Thyroid gland (tissue), 4 donors: Measurements from ENCODE around the gene RTRAF. TPM values are rescaled to one million over a fixed set of nuclear protein-coding genes. Genes with fewer than 3 reads are reported as not detected.
A peak's percentile ranks its signal among the peaks of the same experiment; 100 is the strongest.

Source experiments
- DNase-seq, 2 donors: peaks; one replicate each; pipeline ENCODE4 v3.0.0-alpha.2; 2019
- H3K27ac ChIP-seq, 3 donors: fragments of 200-600 bp; sonication (generic); 1 replicate in 2 of 3; 2 replicates in 1 of 3; pipeline ENCODE4 v1.5.1; 2016 to 2019; ENCODE audit warnings: mild to moderate bottlenecking in 1 of 3, moderate library complexity in 1 of 3
- H3K27me3 ChIP-seq: fragments of 200-600 bp; sonication (generic); one replicate; pipeline ENCODE4 v1.5.1; 2019
- H3K36me3 ChIP-seq, 2 donors: fragments of 200-600 bp; sonication (generic); one replicate each; pipeline ENCODE4 v1.5.1; 2016 to 2019
- H3K4me1 ChIP-seq, 2 donors: fragments of 200-600 bp; sonication (generic); one replicate each; pipeline ENCODE4 v1.5.1; 2017 to 2019
- H3K4me3 ChIP-seq, 3 donors: fragments of 200-600 bp; sonication (generic); replicated peaks in 1 of 3; 1 replicate in 2 of 3; 2 replicates in 1 of 3; pipeline ENCODE4 v1.5.1; 2016; ENCODE audit warnings: mild to moderate bottlenecking in 1 of 3
- H3K9me3 ChIP-seq: fragments of 200-600 bp; sonication (generic); one replicate; pipeline ENCODE4 v1.5.1; 2017
- CTCF ChIP-seq, 6 experiments: fragments of 200-600 bp in 3 of 6; fragments of 450-650 bp in 3 of 6; sonication (generic) in 3 of 6; IDR thresholded peaks; one replicate each; pipeline ENCODE4 v1.5.1; 2016 to 2019; ENCODE audit warnings: antibody characterized with exemption in 6 of 6, mild to moderate bottlenecking in 2 of 6, inconsistent platforms in 1 of 6, moderate library complexity in 1 of 6
- POLR2A ChIP-seq, 2 donors: fragments of 450-650 bp; IDR thresholded peaks; one replicate each; pipeline ENCODE4 v1.6.1; 2017; ENCODE audit warnings: antibody characterized with exemption in 2 of 2, mild to moderate bottlenecking in 2 of 2, moderate library complexity in 1 of 2
- WGBS, 2 donors: methylation state at CpG; one replicate each; pipeline ENCODE4 v1.1.5; 2017; 5-methylcytosine and 5-hydroxymethylcytosine counted together
- intact Hi-C: fragments of 100-400 bp; cut with DNase I; formaldehyde crosslinking; loops from one replicate; pipeline ENCODE4 v1.15.1; 2023
- total RNA-seq, 4 donors: library from RNA; depleted of rRNA; stranded (reverse); fragments of >200 nt; gene quantifications; one replicate each; pipeline ENCODE4 v1.2.3, GENCODE V29; 2016

RTRAF gene
- total RNA-seq, 4 donors from 2014 or later: 42.9 to 84.2 (median 51.6) TPM

GRCh38 chr14:52006361-52006760, 17.0 kb downstream of the RTRAF start:
- TF ChIP-seq POLR2A (IDR thresholded peaks at IDR 0.05) (no peak), CTCF (IDR thresholded peaks at IDR 0.05) (no peak)
- Histone ChIP-seq H3K27me3 (no peaks in the 10 kb centered on the region), H3K36me3 (peaks cover 47 to 72% of the 10 kb centered on the region in 2 donors), H3K27ac (peak overlapping the region in 2 of 3 donors; percentile 43), H3K9me3 (no peaks in the 10 kb centered on the region), H3K4me1 (peaks cover 25 to 31% of the 10 kb centered on the region in 2 donors), H3K4me3 (no peak overlapping the region)
- intact Hi-C loops: no loop called here
- peak; percentile 63 to 65 for DNase-seq
- 39 to 53% methylated on average over 3 of the region's 3 CpGs for WGBS, 2 donors

DNA sequence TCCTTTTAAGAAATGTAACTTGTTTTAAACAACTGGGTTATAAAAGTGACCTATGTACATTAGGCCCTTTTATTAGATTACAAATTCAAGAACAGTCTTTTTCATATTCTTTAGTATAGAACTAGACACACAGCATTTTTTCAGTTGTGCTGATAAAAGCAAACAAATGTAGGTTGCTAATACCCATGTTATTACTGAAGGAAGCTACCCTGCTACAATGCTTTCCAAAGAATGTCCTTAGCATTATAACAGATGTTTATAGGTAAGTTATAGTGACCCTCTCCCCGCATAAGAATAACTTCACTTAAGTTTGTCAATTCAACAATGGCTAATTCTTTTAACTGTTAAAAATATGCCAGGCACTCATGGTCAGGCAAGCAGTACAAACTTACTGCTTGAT, 17.9 kb downstream of the RTRAF start:
- H3K36me3 ChIP-seq: peaks cover 47 to 72% of the 10 kb centered on the region in 2 donors
- H3K4me1 ChIP-seq: peaks cover 26 to 31% of the 10 kb centered on the region in 2 donors
- peak overlapping the region in 2 of 3 donors; percentile 43 to 49 for H3K27ac ChIP-seq
- H3K9me3 ChIP-seq: no peaks in the 10 kb centered on the region
- intact Hi-C loops: no loop called here
- no peak for DNase-seq
- no peaks in the 10 kb centered on the region for H3K27me3 ChIP-seq
- H3K4me3 ChIP-seq: no peak overlapping the region
- 82 to 83% methylated on average over 1 of the region's 1 CpG for WGBS, 2 donors
- TF ChIP-seq CTCF (IDR thresholded peaks at IDR 0.05) (no peak), POLR2A (IDR thresholded peaks at IDR 0.05) (no peak)

GRCh38 chr14:52007637-52008036, 18.3 kb downstream of the RTRAF start:
- H3K9me3 ChIP-seq: no peaks in the 10 kb centered on the region
- H3K27me3 ChIP-seq: no peaks in the 10 kb centered on the region
- H3K4me1 ChIP-seq: peaks cover 29 to 31% of the 10 kb centered on the region in 2 donors
- peak overlapping the region in 2 of 3 donors; percentile 3 to 49 for H3K27ac ChIP-seq
- no peak overlapping the region for H3K4me3 ChIP-seq
- intact Hi-C loops: no loop called here
- no peak for DNase-seq
- WGBS, 2 donors: 80 to 90% methylated on average over 1 of the region's 1 CpG
- peaks cover 46 to 70% of the 10 kb centered on the region in 2 donors for H3K36me3 ChIP-seq
- no peak for TF ChIP-seq POLR2A (IDR thresholded peaks at IDR 0.05)
- no peak for TF ChIP-seq CTCF (IDR thresholded peaks at IDR 0.05)

DNA sequence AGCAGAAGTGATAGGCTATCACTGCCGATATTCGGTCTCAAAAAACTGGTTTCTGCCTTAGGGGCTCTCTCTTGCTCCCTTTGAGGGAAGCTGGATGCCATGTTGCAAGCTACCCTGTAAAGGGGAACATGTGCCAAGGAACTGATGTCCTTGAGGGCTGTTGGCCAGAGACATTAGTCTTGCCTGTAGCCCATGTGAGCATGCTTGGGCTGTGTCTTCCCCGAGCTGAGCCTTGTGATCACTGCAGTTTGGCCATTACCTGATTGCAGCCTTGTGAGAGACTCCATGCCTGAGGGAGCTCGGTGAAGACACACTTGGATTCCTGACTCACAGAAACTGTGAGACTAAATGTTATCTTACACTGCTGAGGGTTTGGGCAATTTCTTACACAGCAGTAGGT, 18.8 kb downstream of the RTRAF start:
- no peaks in the 10 kb centered on the region for H3K27me3 ChIP-seq
- peaks cover 46 to 68% of the 10 kb centered on the region in 2 donors for H3K36me3 ChIP-seq
- DNase-seq: no peak
- intact Hi-C loops: no loop called here
- no peak overlapping the region for H3K4me3 ChIP-seq
- TF ChIP-seq POLR2A (IDR thresholded peaks at IDR 0.05) (no peak), CTCF (IDR thresholded peaks at IDR 0.05) (no peak)
- H3K4me1 ChIP-seq: peaks cover 29% of the 10 kb centered on the region in 2 donors
- 92 to 96% methylated on average over 4 of the region's 4 CpGs for WGBS, 2 donors
- no peaks in the 10 kb centered on the region for H3K9me3 ChIP-seq
- H3K27ac ChIP-seq: no peak overlapping the region

- peaks cover 22 to 23% of the 10 kb centered on the region in 2 donors for H3K4me1 ChIP-seq
- no peaks in the 10 kb centered on the region for H3K9me3 ChIP-seq
- 78 to 79% methylated on average over 3 of the region's 3 CpGs for WGBS, 2 donors
- no peak overlapping the region for H3K4me3 ChIP-seq
- intact Hi-C loops: loop anchor here (10.0 kb wide), 1 partner anchor 55 kb away; the partner anchor contains the start of gene NID2
- H3K36me3 ChIP-seq: peaks cover 52 to 65% of the 10 kb centered on the region in 2 donors
- DNase-seq: no peak
- H3K27ac ChIP-seq: peak overlapping the region in 2 of 3 donors; percentile 32 to 35
- no peaks in the 10 kb centered on the region for H3K27me3 ChIP-seq
- TF ChIP-seq POLR2A (IDR thresholded peaks at IDR 0.05) (no peak), CTCF (IDR thresholded peaks at IDR 0.05) (no peak)
Measured at GRCh38 chr14:52010173-52010693, 20.9 kb downstream of the RTRAF start.
